Neural cell (in vitro differentiated cells): Measurements from ENCODE around the gene AKAP6. TPM values are rescaled to one million over a fixed set of nuclear protein-coding genes. Genes with fewer than 3 reads are reported as not detected.

ENCODE experiments used
- H2AFZ ChIP-seq: fragments of 200-600, 300-800 bp; sonication (generic), shearing (Covaris generic); 2 replicates; pipeline ENCODE4 v1.6.0; 2014; ENCODE audit warnings: low read depth, mild to moderate bottlenecking, antibody characterized with exemption, low read length, moderate library complexity
- H3F3A ChIP-seq: fragments of 200-600 bp; shearing (Covaris generic); 2 replicates; pipeline ENCODE4 v1.6.1; 2016; ENCODE audit warnings: mild to moderate bottlenecking, moderate library complexity, mixed read lengths, antibody characterized with exemption, low read length; ENCODE audit not compliant: insufficient read depth, poor library complexity, severe bottlenecking
- H3K27ac ChIP-seq: fragments of 200-600, 300-800 bp; sonication (generic), shearing (Covaris generic); 2 replicates; pipeline ENCODE4 v1.5.1; 2014; ENCODE audit warnings: mild to moderate bottlenecking, low read length, moderate library complexity
- H3K27me3 ChIP-seq: fragments of 300-800, 200-600 bp; sonication (generic), shearing (Covaris generic); 2 replicates; pipeline ENCODE4 v1.6.0; 2014; ENCODE audit warnings: mild to moderate bottlenecking, low read depth, low read length, moderate library complexity; ENCODE audit not compliant: insufficient read depth
- H3K36me3 ChIP-seq: fragments of 300-800, 200-600 bp; sonication (generic), shearing (Covaris generic); 2 replicates; pipeline ENCODE4 v1.5.1; 2014; ENCODE audit warnings: mild to moderate bottlenecking, antibody characterized with exemption, low read length, moderate library complexity; ENCODE audit not compliant: insufficient read depth
- H3K4me2 ChIP-seq: fragments of 300-800, 200-600 bp; sonication (generic), shearing (Covaris generic); 2 replicates; pipeline ENCODE4 v1.6.0; 2014; ENCODE audit warnings: mild to moderate bottlenecking, low read length
- H3K4me3 ChIP-seq: fragments of 300-800, 200-600 bp; sonication (generic), shearing (Covaris generic); 2 replicates; pipeline ENCODE4 v1.5.1; 2014; ENCODE audit warnings: mild to moderate bottlenecking, low read length, moderate library complexity
- H3K79me2 ChIP-seq: fragments of 200-600 bp; shearing (Covaris generic); replicated peaks from 2 replicates; pipeline ENCODE4 v1.6.0; 2014; ENCODE audit warnings: mild to moderate bottlenecking, low read length, moderate library complexity; ENCODE audit not compliant: insufficient read depth
- H3K9ac ChIP-seq: fragments of 300-800, 200-600 bp; sonication (generic), shearing (Covaris generic); 2 replicates; pipeline ENCODE4 v1.6.1; 2016; ENCODE audit warnings: mild to moderate bottlenecking, low read length, mixed read lengths
- H3K9me2 ChIP-seq: fragments of 200-600 bp; shearing (Covaris generic); 2 replicates; pipeline ENCODE4 v1.6.1; 2016; ENCODE audit warnings: mild to moderate bottlenecking, low read length, mixed read lengths; ENCODE audit not compliant: insufficient read depth
- H3K9me3 ChIP-seq: fragments of 200-600, 300-800 bp; sonication (generic), shearing (Covaris generic); 2 replicates; pipeline ENCODE4 v1.6.1; 2016; ENCODE audit warnings: mild to moderate bottlenecking, mixed run types, low read length, moderate library complexity, mixed read lengths
- H4K20me1 ChIP-seq: fragments of 200-600 bp; shearing (Covaris generic); 2 replicates; pipeline ENCODE4 v1.6.1; 2016; ENCODE audit warnings: mild to moderate bottlenecking, mixed run types; ENCODE audit not compliant: insufficient read depth
- EP300 ChIP-seq: fragments of 450-650 bp; conservative IDR thresholded peaks from 2 replicates; pipeline ENCODE4 v1.6.1; 2014; ENCODE audit warnings: antibody characterized with exemption, mild to moderate bottlenecking, moderate library complexity; ENCODE audit not compliant: poor library complexity, severe bottlenecking
- EZH2 ChIP-seq: fragments of 200-600, 300-800 bp; shearing (Covaris generic), sonication (generic); IDR thresholded peaks from 2 replicates; pipeline ENCODE4 v1.6.1; 2014; ENCODE audit warnings: antibody characterized with exemption, low read length, borderline replicate concordance, mild to moderate bottlenecking; ENCODE audit not compliant: insufficient read depth, poor library complexity, severe bottlenecking
- MXI1 ChIP-seq: fragments of 450-650 bp; conservative IDR thresholded peaks from 2 replicates; pipeline ENCODE4 v1.6.1; 2014; ENCODE audit warnings: antibody characterized with exemption, mild to moderate bottlenecking; ENCODE audit not compliant: poor library complexity, severe bottlenecking
- POLR2AphosphoS5 ChIP-seq: IDR thresholded peaks from 2 replicates; pipeline ENCODE4 v1.6.1; 2012
- RAD21 ChIP-seq: fragments of 450-650 bp; conservative IDR thresholded peaks from 2 replicates; pipeline ENCODE4 v1.6.1; 2014; ENCODE audit warnings: antibody characterized with exemption, mild to moderate bottlenecking, moderate library complexity
- SMC3 ChIP-seq: fragments of 450-650 bp; conservative IDR thresholded peaks from 2 replicates; pipeline ENCODE4 v1.6.1; 2014; ENCODE audit warnings: antibody characterized with exemption, mild to moderate bottlenecking, moderate library complexity; ENCODE audit not compliant: poor library complexity
- TAF1 ChIP-seq: IDR thresholded peaks from 2 replicates; pipeline ENCODE4 v1.6.1; 2012; ENCODE audit warnings: low read depth
- polyA plus RNA-seq: library from polyadenylated mRNA; depleted of rRNA; stranded (reverse); fragments of >200 nt; gene quantifications from 2 replicates; pipeline ENCODE4 v1.2.3, GENCODE V29; 2014
- TF ChIP-seq, protein P1 (sequence below): fragments of 450-650 bp; IDR thresholded peaks from 2 replicates; pipeline ENCODE4 v1.5.1; 2014; ENCODE audit warnings: antibody characterized with exemption, mild to moderate bottlenecking, moderate library complexity; ENCODE audit not compliant: poor library complexity, severe bottlenecking
- TF ChIP-seq, protein P2 (sequence below): IDR thresholded peaks from 2 replicates; pipeline ENCODE4 v1.6.1; 2012; ENCODE audit warnings: borderline replicate concordance

Gene AKAP6
- polyA plus RNA-seq, 1 donor from 2014 or later, result 15.8 TPM

DNA sequence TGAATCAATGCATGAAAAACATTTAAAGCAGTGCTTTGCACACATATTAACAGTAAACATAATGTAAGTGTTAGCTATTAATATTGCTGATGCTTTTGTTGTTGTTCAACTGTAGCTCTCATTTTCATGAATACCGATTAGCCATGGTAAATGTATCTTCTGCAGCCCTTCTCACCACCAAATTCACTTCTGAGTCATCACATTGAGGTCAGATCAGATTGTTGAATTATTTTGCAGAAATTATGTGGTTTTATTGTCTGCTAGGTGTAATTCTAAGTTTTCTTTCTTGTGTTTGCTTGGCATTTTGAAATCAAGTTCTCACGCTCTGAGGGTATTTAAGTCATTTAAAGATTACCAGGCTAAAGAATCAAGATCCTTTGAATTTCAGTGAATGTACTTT, 74.6 kb downstream of the AKAP6 start:
- Histone ChIP-seq H4K20me1 (no peaks in the 10 kb centered on the region), H3F3A (no peaks in the 10 kb centered on the region), H3K79me2 (peaks cover 15% of the 10 kb centered on the region), H3K9me3 (no peaks in the 10 kb centered on the region), H3K4me2 (no peak overlapping the region), H3K27me3 (no peaks in the 10 kb centered on the region), H3K27ac (no peak overlapping the region), H3K4me3 (no peak overlapping the region), H3K9me2 (no peaks in the 10 kb centered on the region), H3K36me3 (no peaks in the 10 kb centered on the region), H3K9ac (no peak overlapping the region), H2AFZ (no peak overlapping the region)
- TF ChIP-seq RAD21 (no peak), TAF1 (no peak), EP300 (no peak), MXI1 (no peak), SMC3 (no peak), POLR2AphosphoS5 (no peak), EZH2 (no peak)
- TF ChIP-seq, protein P1, sequence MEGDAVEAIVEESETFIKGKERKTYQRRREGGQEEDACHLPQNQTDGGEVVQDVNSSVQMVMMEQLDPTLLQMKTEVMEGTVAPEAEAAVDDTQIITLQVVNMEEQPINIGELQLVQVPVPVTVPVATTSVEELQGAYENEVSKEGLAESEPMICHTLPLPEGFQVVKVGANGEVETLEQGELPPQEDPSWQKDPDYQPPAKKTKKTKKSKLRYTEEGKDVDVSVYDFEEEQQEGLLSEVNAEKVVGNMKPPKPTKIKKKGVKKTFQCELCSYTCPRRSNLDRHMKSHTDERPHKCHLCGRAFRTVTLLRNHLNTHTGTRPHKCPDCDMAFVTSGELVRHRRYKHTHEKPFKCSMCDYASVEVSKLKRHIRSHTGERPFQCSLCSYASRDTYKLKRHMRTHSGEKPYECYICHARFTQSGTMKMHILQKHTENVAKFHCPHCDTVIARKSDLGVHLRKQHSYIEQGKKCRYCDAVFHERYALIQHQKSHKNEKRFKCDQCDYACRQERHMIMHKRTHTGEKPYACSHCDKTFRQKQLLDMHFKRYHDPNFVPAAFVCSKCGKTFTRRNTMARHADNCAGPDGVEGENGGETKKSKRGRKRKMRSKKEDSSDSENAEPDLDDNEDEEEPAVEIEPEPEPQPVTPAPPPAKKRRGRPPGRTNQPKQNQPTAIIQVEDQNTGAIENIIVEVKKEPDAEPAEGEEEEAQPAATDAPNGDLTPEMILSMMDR, result no peak
- TF ChIP-seq, protein P2, sequence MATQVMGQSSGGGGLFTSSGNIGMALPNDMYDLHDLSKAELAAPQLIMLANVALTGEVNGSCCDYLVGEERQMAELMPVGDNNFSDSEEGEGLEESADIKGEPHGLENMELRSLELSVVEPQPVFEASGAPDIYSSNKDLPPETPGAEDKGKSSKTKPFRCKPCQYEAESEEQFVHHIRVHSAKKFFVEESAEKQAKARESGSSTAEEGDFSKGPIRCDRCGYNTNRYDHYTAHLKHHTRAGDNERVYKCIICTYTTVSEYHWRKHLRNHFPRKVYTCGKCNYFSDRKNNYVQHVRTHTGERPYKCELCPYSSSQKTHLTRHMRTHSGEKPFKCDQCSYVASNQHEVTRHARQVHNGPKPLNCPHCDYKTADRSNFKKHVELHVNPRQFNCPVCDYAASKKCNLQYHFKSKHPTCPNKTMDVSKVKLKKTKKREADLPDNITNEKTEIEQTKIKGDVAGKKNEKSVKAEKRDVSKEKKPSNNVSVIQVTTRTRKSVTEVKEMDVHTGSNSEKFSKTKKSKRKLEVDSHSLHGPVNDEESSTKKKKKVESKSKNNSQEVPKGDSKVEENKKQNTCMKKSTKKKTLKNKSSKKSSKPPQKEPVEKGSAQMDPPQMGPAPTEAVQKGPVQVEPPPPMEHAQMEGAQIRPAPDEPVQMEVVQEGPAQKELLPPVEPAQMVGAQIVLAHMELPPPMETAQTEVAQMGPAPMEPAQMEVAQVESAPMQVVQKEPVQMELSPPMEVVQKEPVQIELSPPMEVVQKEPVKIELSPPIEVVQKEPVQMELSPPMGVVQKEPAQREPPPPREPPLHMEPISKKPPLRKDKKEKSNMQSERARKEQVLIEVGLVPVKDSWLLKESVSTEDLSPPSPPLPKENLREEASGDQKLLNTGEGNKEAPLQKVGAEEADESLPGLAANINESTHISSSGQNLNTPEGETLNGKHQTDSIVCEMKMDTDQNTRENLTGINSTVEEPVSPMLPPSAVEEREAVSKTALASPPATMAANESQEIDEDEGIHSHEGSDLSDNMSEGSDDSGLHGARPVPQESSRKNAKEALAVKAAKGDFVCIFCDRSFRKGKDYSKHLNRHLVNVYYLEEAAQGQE, result no peak

DNA sequence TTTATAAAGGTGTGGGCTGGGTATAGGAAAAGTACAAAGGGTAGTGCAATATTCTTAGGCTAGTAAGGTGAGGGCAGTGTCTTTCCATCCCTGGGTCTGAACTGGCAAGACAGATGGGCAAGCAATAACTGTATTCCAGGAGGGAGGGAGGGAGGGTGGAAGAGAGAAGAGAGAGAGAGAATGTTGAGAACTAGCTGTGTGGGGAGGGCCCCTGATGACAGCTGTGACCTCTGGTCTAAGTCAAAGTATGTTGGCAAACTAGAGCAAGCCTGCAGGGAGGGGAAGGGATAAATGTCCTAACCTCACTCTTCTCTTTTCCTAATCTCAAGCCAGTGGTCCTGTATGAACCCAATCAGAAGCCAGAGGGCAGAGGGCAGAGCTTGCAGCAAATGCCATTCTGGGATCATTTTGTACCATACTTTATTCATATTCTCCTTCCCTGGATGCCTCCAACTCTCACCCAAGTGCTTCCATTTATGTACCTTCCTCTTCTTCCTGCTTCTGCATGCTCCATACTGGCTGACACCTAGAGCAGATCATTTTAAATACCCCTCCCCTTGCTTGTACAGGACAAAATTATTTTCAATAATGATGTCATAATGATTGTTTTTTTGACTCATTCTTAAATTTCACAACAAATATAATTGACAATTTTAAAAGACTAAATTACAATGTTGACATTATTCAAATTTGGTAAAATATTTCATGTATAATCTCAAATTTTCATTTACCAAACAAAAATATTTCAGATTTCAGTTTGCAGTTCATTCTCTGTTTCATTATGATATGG, 75.9 kb downstream of the AKAP6 start:
- Histone ChIP-seq H3K79me2 (peaks cover 15% of the 10 kb centered on the region), H4K20me1 (no peaks in the 10 kb centered on the region), H2AFZ (no peak overlapping the region), H3K4me3 (no peak overlapping the region), H3K27me3 (no peaks in the 10 kb centered on the region), H3K9me3 (no peaks in the 10 kb centered on the region), H3K36me3 (no peaks in the 10 kb centered on the region), H3K9ac (no peak overlapping the region), H3K27ac (no peak overlapping the region), H3K4me2 (no peak overlapping the region), H3F3A (no peaks in the 10 kb centered on the region), H3K9me2 (no peaks in the 10 kb centered on the region)
- TF ChIP-seq EZH2 (no peak), TAF1 (no peak), POLR2AphosphoS5 (no peak), MXI1 (no peak)
- TF ChIP-seq, protein P1, result no peak
